Epithelial cell of esophagus (primary cell): ENCODE measurements around the gene DESI1.

Source experiments
- DNase-seq: peaks from one replicate; pipeline ENCODE4 v3.0.0; 2010; ENCODE audit warnings: low read depth
- H3K4me3 ChIP-seq: 2 replicates; pipeline ENCODE4 v1.5.1; 2011; ENCODE audit warnings: mild to moderate bottlenecking, low read length, control low read depth
- CTCF ChIP-seq: IDR thresholded peaks from 2 replicates; pipeline ENCODE4 v1.5.1; 2011; ENCODE audit warnings: low read depth, mild to moderate bottlenecking, low read length, control low read depth, inconsistent platforms; ENCODE audit not compliant: insufficient read depth; ENCODE audit errors: missing control alignments

The DESI1 gene

GRCh38 chr22:41555325-41555982 lies 65.4 kb downstream of the DESI1 start:
- no peak for TF ChIP-seq CTCF
- H3K4me3 ChIP-seq = no peak overlapping the region
- no peak for DNase-seq

DNA sequence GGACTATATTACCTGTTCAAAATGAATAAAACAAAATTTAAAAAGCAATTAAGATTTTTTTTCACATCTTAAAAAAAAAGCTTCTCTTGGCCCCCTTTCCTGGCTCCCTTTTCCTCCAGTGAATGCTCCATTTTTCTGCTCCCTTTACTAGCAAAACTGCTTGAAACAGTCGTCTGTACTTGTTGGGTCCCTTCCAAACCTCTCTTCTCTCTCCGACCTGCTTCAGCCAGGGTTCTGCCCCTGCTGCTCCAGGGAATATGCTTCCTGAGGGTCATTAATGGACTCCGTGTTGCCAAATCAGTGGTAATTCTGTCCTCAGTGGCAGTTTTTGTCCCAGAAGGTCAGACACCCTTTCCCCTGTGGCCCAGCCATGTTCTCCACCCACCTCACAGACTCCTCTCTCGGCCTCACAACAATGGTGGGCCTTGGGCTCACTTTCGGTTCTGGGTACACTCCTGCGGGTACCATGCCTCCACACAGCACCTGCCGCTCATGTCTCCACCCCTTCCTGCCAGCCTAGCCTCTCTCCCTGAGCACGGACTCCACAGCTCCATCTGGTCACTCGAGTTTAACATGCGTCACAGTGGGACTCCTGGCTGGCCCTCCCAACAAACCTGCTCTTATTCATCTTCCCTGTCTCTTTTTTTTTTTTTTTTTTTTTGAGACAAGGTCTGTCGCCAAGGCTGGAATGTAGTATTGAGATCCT lies 68.8 kb downstream of the DESI1 start:
- H3K4me3 ChIP-seq = no peak overlapping the region
- no peak for DNase-seq
- no peak for TF ChIP-seq CTCF

DNA sequence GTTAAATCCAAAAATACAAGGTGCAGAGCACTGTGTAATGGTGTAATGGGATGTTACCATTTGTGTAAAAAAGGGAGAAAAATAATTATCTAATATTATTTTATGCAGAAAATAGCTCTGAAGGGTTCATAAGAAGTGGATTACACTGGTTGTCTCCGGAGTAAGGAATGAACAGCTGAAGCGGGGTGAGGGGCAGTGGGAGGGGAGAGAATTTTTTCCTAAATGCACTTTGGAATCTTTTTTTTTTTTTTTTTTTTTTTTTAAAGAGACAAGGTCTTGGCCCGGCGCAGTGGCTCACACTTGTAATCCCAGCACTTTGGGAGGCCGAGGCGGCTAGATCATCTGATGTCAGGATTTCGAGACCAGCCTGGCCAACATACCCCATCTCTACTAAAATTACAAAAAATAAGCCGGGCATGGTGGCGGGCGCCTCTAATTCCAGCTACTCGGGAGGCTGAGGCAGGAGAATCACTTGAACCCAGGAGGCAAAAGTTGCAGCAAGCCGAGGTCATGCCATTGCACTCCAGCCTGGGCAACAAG lies 69.8 kb downstream of the DESI1 start:
- no peak overlapping the region for H3K4me3 ChIP-seq
- no peak for DNase-seq
- TF ChIP-seq CTCF = no peak

DNA sequence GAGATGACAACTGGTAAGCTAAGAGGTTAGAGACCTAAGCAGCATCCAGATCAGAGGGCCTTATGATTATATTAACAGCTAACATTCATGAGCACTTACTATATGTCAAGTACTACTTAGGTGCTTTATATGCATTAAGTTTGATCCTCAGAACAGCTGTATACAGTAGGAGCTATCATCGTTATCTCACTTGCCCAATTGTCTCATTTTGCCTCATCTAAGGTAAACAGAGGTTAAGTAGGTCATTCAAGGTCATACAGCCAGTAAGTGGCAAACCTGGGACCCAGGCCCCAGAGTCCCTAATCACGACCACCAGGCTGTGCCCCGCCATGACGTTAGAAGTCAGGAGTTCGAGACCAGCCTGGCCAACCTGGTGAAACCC lies 72.0 kb downstream of the DESI1 start:
- DNase-seq = no peak
- H3K4me3 ChIP-seq = no peak overlapping the region
- no peak for TF ChIP-seq CTCF
